Liver (tissue), 3 donors: ENCODE measurements around the gene HES5.

Experiments
- EGR1 ChIP-seq, 2 donors: IDR thresholded peaks; 2 replicates each; pipeline ENCODE4 v1.6.1; 2016 to 2018; ENCODE audit warnings: antibody characterized with exemption in 2 of 2, low read depth in 2 of 2
- RAD21 ChIP-seq, 2 donors: IDR thresholded peaks; 2 replicates each; pipeline ENCODE4 v1.6.1; 2016; ENCODE audit warnings: antibody characterized with exemption in 2 of 2, mild to moderate bottlenecking in 2 of 2
- ZBTB33 ChIP-seq: IDR thresholded peaks from 2 replicates; pipeline ENCODE4 v1.6.1; 2016; ENCODE audit warnings: antibody characterized with exemption
- TF ChIP-seq, protein P1 (sequence below): fragments of 150-350 bp; IDR thresholded peaks from 2 replicates; pipeline ENCODE4 v1.5.1; 2017; ENCODE audit warnings: improper control_type of control experiment, low read depth, low read length; ENCODE audit not compliant: missing input control
- TF ChIP-seq, protein P2 (sequence below): IDR thresholded peaks from 2 replicates; pipeline ENCODE4 v1.6.1; 2016; ENCODE audit warnings: antibody characterized with exemption, mild to moderate bottlenecking
- donor health status: healthy.
- donor health status: healthy.

GRCh38 chr1:2514863-2515762 is 14.9 kb downstream of the HES5 start:
- TF ChIP-seq, protein P1, sequence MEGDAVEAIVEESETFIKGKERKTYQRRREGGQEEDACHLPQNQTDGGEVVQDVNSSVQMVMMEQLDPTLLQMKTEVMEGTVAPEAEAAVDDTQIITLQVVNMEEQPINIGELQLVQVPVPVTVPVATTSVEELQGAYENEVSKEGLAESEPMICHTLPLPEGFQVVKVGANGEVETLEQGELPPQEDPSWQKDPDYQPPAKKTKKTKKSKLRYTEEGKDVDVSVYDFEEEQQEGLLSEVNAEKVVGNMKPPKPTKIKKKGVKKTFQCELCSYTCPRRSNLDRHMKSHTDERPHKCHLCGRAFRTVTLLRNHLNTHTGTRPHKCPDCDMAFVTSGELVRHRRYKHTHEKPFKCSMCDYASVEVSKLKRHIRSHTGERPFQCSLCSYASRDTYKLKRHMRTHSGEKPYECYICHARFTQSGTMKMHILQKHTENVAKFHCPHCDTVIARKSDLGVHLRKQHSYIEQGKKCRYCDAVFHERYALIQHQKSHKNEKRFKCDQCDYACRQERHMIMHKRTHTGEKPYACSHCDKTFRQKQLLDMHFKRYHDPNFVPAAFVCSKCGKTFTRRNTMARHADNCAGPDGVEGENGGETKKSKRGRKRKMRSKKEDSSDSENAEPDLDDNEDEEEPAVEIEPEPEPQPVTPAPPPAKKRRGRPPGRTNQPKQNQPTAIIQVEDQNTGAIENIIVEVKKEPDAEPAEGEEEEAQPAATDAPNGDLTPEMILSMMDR = no peak
- TF ChIP-seq ZBTB33 (no peak), RAD21 (IDR thresholded peaks at IDR 0.05) (no peak), EGR1 (IDR thresholded peaks at IDR 0.05; ENCODE audit: low read depth in 2 of 2) (no peak)
- TF ChIP-seq, protein P2, sequence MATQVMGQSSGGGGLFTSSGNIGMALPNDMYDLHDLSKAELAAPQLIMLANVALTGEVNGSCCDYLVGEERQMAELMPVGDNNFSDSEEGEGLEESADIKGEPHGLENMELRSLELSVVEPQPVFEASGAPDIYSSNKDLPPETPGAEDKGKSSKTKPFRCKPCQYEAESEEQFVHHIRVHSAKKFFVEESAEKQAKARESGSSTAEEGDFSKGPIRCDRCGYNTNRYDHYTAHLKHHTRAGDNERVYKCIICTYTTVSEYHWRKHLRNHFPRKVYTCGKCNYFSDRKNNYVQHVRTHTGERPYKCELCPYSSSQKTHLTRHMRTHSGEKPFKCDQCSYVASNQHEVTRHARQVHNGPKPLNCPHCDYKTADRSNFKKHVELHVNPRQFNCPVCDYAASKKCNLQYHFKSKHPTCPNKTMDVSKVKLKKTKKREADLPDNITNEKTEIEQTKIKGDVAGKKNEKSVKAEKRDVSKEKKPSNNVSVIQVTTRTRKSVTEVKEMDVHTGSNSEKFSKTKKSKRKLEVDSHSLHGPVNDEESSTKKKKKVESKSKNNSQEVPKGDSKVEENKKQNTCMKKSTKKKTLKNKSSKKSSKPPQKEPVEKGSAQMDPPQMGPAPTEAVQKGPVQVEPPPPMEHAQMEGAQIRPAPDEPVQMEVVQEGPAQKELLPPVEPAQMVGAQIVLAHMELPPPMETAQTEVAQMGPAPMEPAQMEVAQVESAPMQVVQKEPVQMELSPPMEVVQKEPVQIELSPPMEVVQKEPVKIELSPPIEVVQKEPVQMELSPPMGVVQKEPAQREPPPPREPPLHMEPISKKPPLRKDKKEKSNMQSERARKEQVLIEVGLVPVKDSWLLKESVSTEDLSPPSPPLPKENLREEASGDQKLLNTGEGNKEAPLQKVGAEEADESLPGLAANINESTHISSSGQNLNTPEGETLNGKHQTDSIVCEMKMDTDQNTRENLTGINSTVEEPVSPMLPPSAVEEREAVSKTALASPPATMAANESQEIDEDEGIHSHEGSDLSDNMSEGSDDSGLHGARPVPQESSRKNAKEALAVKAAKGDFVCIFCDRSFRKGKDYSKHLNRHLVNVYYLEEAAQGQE = no peak
